Measurements from ENCODE around the gene CHD5.

CHD5 gene

DNA sequence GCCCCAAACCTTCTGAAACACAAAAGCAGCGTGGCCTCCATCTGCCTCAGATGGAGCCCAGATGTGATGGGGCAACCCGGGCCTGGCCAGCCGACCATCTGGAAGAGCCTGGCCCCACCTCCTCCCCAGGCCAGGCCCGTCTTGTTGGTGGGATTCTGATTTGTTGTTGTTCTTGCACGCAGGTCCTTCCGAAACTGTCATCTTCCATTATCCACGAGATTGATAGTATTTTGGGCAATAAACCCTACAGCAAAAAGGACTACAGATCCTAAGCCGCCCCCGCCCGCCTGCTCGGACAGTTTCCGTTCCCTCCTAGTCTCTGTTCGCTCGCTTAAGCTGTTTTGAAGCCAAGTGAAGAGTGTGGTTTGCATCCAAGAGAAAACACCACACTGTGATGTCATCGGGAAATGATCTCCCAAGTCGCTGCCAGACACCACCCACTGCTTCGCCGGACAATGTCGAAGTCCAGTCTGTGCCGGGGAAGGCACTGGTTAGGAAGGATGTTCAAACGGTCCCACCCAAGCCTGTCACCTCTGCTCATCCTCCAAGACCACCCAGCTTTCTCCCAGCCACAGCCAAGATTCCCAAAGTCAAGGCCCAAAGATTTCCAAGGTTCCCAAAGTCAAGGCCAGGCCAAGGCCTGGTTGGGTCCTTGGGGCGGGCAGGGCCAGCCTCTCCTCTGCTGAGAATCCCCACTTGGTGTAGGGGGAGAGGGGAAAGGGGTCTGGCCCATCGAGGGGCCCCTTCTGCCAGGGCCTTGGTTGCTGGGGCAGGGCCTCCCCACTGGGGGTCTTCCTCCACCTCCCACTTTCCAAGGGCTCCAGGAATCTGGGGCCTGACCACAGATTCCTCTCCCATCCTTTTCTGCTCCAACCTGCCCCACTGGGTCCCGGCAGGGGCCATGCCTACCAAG lies 81.6 kb downstream of the CHD5 start:
- no peak overlapping the region for H2BK120ac ChIP-seq (ENCODE audit: insufficient read depth, low read length, poor library complexity)
- H3K27ac ChIP-seq (ENCODE audit: low read depth, low read length), result no peak overlapping the region
- no peak overlapping the region for H2AFZ ChIP-seq (ENCODE audit: insufficient read depth, low read length, poor library complexity)
- no CpG with 5 or more reads among the region's 24 CpGs for WGBS (ENCODE audit: extremely low coverage, insufficient coverage, insufficient read length)
- no peak overlapping the region for H3K4me2 ChIP-seq (ENCODE audit: low read length)
- H2AK5ac ChIP-seq (ENCODE audit: low read length), result no peak overlapping the region
- no peaks in the 10 kb centered on the region for H3K79me2 ChIP-seq (ENCODE audit: control insufficient read depth, insufficient read depth, low read length, poor library complexity)
- H4K8ac ChIP-seq (ENCODE audit: low read depth, low read length), result no peak overlapping the region
- peaks cover 4% of the 10 kb centered on the region for H3K9me3 ChIP-seq (ENCODE audit: insufficient read depth, low read depth, low read length)
- no peak overlapping the region for H3K9ac ChIP-seq (ENCODE audit: low read length)
- H3K23ac ChIP-seq (ENCODE audit: low read length), result no peak overlapping the region
- no peaks in the 10 kb centered on the region for H3K27me3 ChIP-seq (ENCODE audit: insufficient read depth, low read length)
- H3K79me1 ChIP-seq (ENCODE audit: low read length), result no peaks in the 10 kb centered on the region
- no peak for DNase-seq
- no peak overlapping the region for H3K4me3 ChIP-seq (ENCODE audit: low read depth, low read length)
- no peak overlapping the region for H4K12ac ChIP-seq (ENCODE audit: low read depth, low read length)
- H3K18ac ChIP-seq (ENCODE audit: low read length), result no peak overlapping the region
- no peak overlapping the region for H3K14ac ChIP-seq (ENCODE audit: low read length)
- H3K4me1 ChIP-seq (ENCODE audit: control insufficient read depth in 1 of 2, insufficient read depth in 2 of 2, low read length in 2 of 2), result no peaks in the 10 kb centered on the region
- no peak overlapping the region for H2BK5ac ChIP-seq (ENCODE audit: low read depth, low read length, poor library complexity)
- H4K91ac ChIP-seq (ENCODE audit: low read depth, low read length), result no peak overlapping the region
- H2BK12ac ChIP-seq (ENCODE audit: low read length), result no peak overlapping the region
- H3K4ac ChIP-seq (ENCODE audit: low read depth, low read length), result no peak overlapping the region
- no peaks in the 10 kb centered on the region for H3K36me3 ChIP-seq (ENCODE audit: control insufficient read depth in 1 of 2, insufficient read depth in 2 of 2, low read length in 2 of 2)

DNA sequence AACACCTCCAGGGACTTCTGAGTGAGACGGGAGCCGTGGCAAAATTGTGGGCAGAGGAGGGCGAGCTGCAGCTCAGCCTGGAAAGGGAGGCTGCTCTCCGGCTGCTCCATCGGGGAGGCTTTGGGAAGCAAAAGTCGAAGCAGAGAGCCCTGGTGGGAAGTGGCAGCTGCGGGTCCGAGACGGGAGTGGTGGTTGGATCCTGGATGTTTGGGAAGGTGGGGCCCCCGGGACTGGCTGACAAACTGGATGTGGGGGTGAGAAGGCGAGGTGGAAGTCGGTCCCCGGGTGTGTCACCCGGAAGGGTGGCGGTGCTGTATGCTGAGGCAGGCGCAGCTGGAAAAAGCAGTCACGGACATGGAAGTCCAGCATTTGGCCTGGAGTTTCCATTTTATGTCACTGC lies 82.3 kb downstream of the CHD5 start:
- no peak overlapping the region for H3K14ac ChIP-seq (ENCODE audit: low read length)
- no CpG with 5 or more reads among the region's 17 CpGs for WGBS (ENCODE audit: extremely low coverage, insufficient coverage, insufficient read length)
- H3K4ac ChIP-seq (ENCODE audit: low read depth, low read length), result no peak overlapping the region

DNA sequence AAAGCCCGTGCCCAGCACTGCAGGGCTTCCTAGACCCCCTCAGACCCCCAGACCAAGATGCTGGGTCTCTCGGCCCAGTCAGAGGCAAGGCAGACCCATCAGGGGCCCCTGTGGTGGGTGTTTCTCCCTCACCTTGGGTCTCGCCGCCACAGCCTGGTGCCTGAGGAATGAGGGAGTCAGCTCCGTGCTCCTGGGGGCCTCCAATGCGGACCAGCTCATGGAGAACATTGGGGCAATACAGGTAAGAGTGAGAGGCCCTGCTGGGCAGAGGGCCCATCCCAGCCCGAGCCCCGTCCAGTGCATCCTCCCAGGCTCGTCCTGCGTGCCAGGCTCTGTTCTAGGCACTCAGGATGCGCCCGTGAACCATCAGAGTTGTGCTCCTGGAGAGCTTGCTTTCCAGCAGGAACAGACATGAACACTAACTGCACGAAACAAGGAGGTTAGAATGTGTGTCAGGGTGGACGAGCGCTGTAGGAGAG lies 83.0 kb downstream of the CHD5 start:
- Histone ChIP-seq H3K9me3 (ENCODE audit: insufficient read depth, low read depth, low read length) (peaks cover 4% of the 10 kb centered on the region), H3K27me3 (ENCODE audit: insufficient read depth, low read length) (no peaks in the 10 kb centered on the region)
- WGBS (ENCODE audit: extremely low coverage, insufficient coverage, insufficient read length), result no CpG with 5 or more reads among the region's 15 CpGs

More for the DNA sequence above, 82.3 kb downstream of the CHD5 start:
- Histone ChIP-seq H3K79me2 (ENCODE audit: control insufficient read depth, insufficient read depth, low read length, poor library complexity) (no peaks in the 10 kb centered on the region), H4K12ac (ENCODE audit: low read depth, low read length) (no peak overlapping the region), H3K27ac (ENCODE audit: low read depth, low read length) (no peak overlapping the region), H3K4me1 (ENCODE audit: control insufficient read depth in 1 of 2, insufficient read depth in 2 of 2, low read length in 2 of 2) (no peaks in the 10 kb centered on the region), H3K18ac (ENCODE audit: low read length) (no peak overlapping the region), H3K79me1 (ENCODE audit: low read length) (no peaks in the 10 kb centered on the region), H2AFZ (ENCODE audit: insufficient read depth, low read length, poor library complexity) (no peak overlapping the region), H3K27me3 (ENCODE audit: insufficient read depth, low read length) (no peaks in the 10 kb centered on the region), H3K9ac (ENCODE audit: low read length) (no peak overlapping the region), H2BK120ac (ENCODE audit: insufficient read depth, low read length, poor library complexity) (no peak overlapping the region), H3K4me3 (ENCODE audit: low read depth, low read length) (no peak overlapping the region), H4K8ac (ENCODE audit: low read depth, low read length) (no peak overlapping the region), H4K91ac (ENCODE audit: low read depth, low read length) (no peak overlapping the region), H3K36me3 (ENCODE audit: control insufficient read depth in 1 of 2, insufficient read depth in 2 of 2, low read length in 2 of 2) (no peaks in the 10 kb centered on the region), H2BK5ac (ENCODE audit: low read depth, low read length, poor library complexity) (no peak overlapping the region), H3K4me2 (ENCODE audit: low read length) (no peak overlapping the region), H3K9me3 (ENCODE audit: insufficient read depth, low read depth, low read length) (peaks cover 4% of the 10 kb centered on the region), H2BK12ac (ENCODE audit: low read length) (no peak overlapping the region), H3K23ac (ENCODE audit: low read length) (no peak overlapping the region), H2AK5ac (ENCODE audit: low read length) (no peak overlapping the region)
- DNase-seq, result no peak

DNA sequence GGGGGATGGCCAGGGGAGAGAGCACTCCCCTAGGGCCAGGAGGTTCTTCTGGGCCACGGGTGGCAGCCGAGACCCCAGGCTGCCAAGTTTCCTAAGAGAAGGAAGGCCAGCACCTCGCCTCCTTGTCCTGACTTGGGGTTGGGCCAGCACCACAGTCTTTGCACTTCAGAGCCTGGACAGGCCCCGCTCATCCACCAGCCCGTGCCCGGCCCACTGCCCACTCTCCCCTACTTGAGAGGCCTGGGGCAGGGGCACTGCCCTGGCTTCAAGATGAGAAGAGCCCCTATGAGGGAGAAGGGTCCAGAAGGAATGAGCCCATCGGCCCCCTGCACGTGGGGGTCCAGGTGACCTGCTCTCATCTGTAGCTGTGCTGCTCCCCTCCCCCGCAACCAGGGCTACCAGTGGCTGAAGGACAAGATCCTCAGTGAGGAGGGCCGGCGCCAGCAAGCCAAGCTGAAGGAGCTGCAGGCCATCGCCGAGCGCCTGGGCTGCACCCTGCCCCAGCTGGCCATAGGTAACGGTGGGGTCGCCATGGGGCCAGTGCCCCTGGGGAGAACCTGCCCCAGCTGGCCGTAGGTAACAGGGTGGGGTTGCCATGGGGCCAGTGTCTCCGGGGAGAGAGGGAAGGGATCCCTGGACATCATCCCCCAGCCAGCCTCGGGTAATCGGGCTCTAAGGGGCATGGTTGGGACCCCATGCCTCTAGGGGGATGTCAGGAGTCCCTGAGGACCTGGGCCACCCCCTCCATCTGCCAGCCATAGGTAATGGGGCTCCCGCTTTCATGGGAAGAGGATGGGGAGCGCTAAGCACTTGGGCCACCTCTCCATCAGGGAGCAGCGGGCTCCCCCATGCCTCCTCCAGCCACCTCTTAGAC lies 83.6 kb downstream of the CHD5 start:
- Histone ChIP-seq H3K79me2 (ENCODE audit: control insufficient read depth, insufficient read depth, low read length, poor library complexity) (no peaks in the 10 kb centered on the region), H3K4ac (ENCODE audit: low read depth, low read length) (no peak overlapping the region), H4K8ac (ENCODE audit: low read depth, low read length) (no peak overlapping the region), H2AFZ (ENCODE audit: insufficient read depth, low read length, poor library complexity) (no peak overlapping the region), H2AK5ac (ENCODE audit: low read length) (no peak overlapping the region), H2BK12ac (ENCODE audit: low read length) (no peak overlapping the region), H3K27me3 (ENCODE audit: insufficient read depth, low read length) (no peaks in the 10 kb centered on the region), H2BK5ac (ENCODE audit: low read depth, low read length, poor library complexity) (no peak overlapping the region), H3K79me1 (ENCODE audit: low read length) (no peaks in the 10 kb centered on the region), H3K4me2 (ENCODE audit: low read length) (no peak overlapping the region), H3K9me3 (ENCODE audit: insufficient read depth, low read depth, low read length) (peaks cover 4% of the 10 kb centered on the region), H3K4me3 (ENCODE audit: low read depth, low read length) (no peak overlapping the region), H3K4me1 (ENCODE audit: control insufficient read depth in 1 of 2, insufficient read depth in 2 of 2, low read length in 2 of 2) (no peaks in the 10 kb centered on the region), H4K91ac (ENCODE audit: low read depth, low read length) (no peak overlapping the region), H3K9ac (ENCODE audit: low read length) (no peak overlapping the region), H2BK120ac (ENCODE audit: insufficient read depth, low read length, poor library complexity) (no peak overlapping the region), H3K36me3 (ENCODE audit: control insufficient read depth in 1 of 2, insufficient read depth in 2 of 2, low read length in 2 of 2) (no peaks in the 10 kb centered on the region), H3K27ac (ENCODE audit: low read depth, low read length) (no peak overlapping the region), H3K18ac (ENCODE audit: low read length) (no peak overlapping the region), H3K14ac (ENCODE audit: low read length) (no peak overlapping the region), H3K23ac (ENCODE audit: low read length) (no peak overlapping the region), H4K12ac (ENCODE audit: low read depth, low read length) (no peak overlapping the region)
- WGBS (ENCODE audit: extremely low coverage, insufficient coverage, insufficient read length), result no CpG with 5 or more reads among the region's 23 CpGs
- DNase-seq, result no peak

More for the DNA sequence above, 83.0 kb downstream of the CHD5 start:
- no peak overlapping the region for H2BK5ac ChIP-seq (ENCODE audit: low read depth, low read length, poor library complexity)
- no peak overlapping the region for H3K27ac ChIP-seq (ENCODE audit: low read depth, low read length)
- no peak overlapping the region for H3K14ac ChIP-seq (ENCODE audit: low read length)
- no peak overlapping the region for H3K4me3 ChIP-seq (ENCODE audit: low read depth, low read length)
- no peak overlapping the region for H2AFZ ChIP-seq (ENCODE audit: insufficient read depth, low read length, poor library complexity)
- no peaks in the 10 kb centered on the region for H3K4me1 ChIP-seq (ENCODE audit: control insufficient read depth in 1 of 2, insufficient read depth in 2 of 2, low read length in 2 of 2)
- no peak overlapping the region for H3K9ac ChIP-seq (ENCODE audit: low read length)
- no peak overlapping the region for H2AK5ac ChIP-seq (ENCODE audit: low read length)
- H3K79me1 ChIP-seq (ENCODE audit: low read length), result no peaks in the 10 kb centered on the region
- no peaks in the 10 kb centered on the region for H3K36me3 ChIP-seq (ENCODE audit: control insufficient read depth in 1 of 2, insufficient read depth in 2 of 2, low read length in 2 of 2)
- H3K4ac ChIP-seq (ENCODE audit: low read depth, low read length), result no peak overlapping the region
- H3K4me2 ChIP-seq (ENCODE audit: low read length), result no peak overlapping the region
- H3K79me2 ChIP-seq (ENCODE audit: control insufficient read depth, insufficient read depth, low read length, poor library complexity), result no peaks in the 10 kb centered on the region
- no peak for DNase-seq
- H4K8ac ChIP-seq (ENCODE audit: low read depth, low read length), result no peak overlapping the region
- H3K18ac ChIP-seq (ENCODE audit: low read length), result no peak overlapping the region
- H4K91ac ChIP-seq (ENCODE audit: low read depth, low read length), result no peak overlapping the region
- H3K23ac ChIP-seq (ENCODE audit: low read length), result no peak overlapping the region
- H2BK120ac ChIP-seq (ENCODE audit: insufficient read depth, low read length, poor library complexity), result no peak overlapping the region
- H2BK12ac ChIP-seq (ENCODE audit: low read length), result no peak overlapping the region
- H4K12ac ChIP-seq (ENCODE audit: low read depth, low read length), result no peak overlapping the region

Data from trophoblast cell (in vitro differentiated cells and primary cell).